RCC 7860 (cell line): ENCODE results near the gene OXER1.

Experiments used
- DNase-seq: peaks from one replicate; pipeline ENCODE4 v3.0.0-alpha.2; 2015; ENCODE audit warnings: low spot score
- FAIRE-seq: peaks from 2 replicates; lab custom pipeline; 2012; peaks lifted over from hg19 to GRCh38; lab: Jason Lieb, UNC

Gene OXER1

GRCh38 chr2:42712934-42713333 lies 51.0 kb downstream of the OXER1 start:
- DNase-seq: no peak
- FAIRE-seq: no peak
